GM12864 (cell line): ENCODE data around the gene USP40.

ENCODE experiments used
- DNase-seq: peaks from one replicate; pipeline ENCODE4 v3.0.0-alpha.2; 2011; ENCODE audit warnings: low read depth
- H3K4me3 ChIP-seq: 2 replicates; pipeline ENCODE4 v1.5.1; 2011; ENCODE audit warnings: mild to moderate bottlenecking, low read depth, low read length, control low read depth
- CTCF ChIP-seq: IDR thresholded peaks from 2 replicates; pipeline ENCODE4 v1.5.1; 2011; ENCODE audit warnings: low read depth, mild to moderate bottlenecking, moderate library complexity, low read length, control low read depth, inconsistent platforms; ENCODE audit errors: missing control alignments

USP40 gene

GRCh38 chr2:233513953-233514655, 52.5 kb downstream of the USP40 start:
- peak; percentile 55 for DNase-seq
- no peak for TF ChIP-seq CTCF
- no peak overlapping the region for H3K4me3 ChIP-seq

- no peak for DNase-seq
- TF ChIP-seq CTCF: no peak
- H3K4me3 ChIP-seq: no peak overlapping the region
Observed at GRCh38 chr2:233503947-233504637, 62.5 kb downstream of the USP40 start.

GRCh38 chr2:233503481-233503880, 63.1 kb downstream of the USP40 start:
- no peak overlapping the region for H3K4me3 ChIP-seq
- no peak for DNase-seq
- no peak for TF ChIP-seq CTCF

GRCh38 chr2:233501198-233502076, 65.1 kb downstream of the USP40 start:
- TF ChIP-seq CTCF: no peak
- DNase-seq: peak; percentile 33
- no peak overlapping the region for H3K4me3 ChIP-seq

GRCh38 chr2:233499928-233500327, 66.7 kb downstream of the USP40 start:
- H3K4me3 ChIP-seq: no peak overlapping the region
- no peak for TF ChIP-seq CTCF
- DNase-seq: no peak

GRCh38 chr2:233498126-233498525, 68.5 kb downstream of the USP40 start:
- no peak for DNase-seq
- no peak for TF ChIP-seq CTCF
- no peak overlapping the region for H3K4me3 ChIP-seq
